Middle frontal gyrus (tissue), 1 donor: ENCODE measurements around the gene APLF.
"Not testable (repeated sequence)": the region's sequence is repeated elsewhere in the genome, so short reads cannot be mapped to it uniquely, and the experiment has no call there.

Experiments
- DNase-seq: peaks from one replicate; pipeline ENCODE4 v3.0.0-alpha.2; 2015; ENCODE audit warnings: low spot score; ENCODE audit errors: extremely low spot score

Gene APLF

DNA sequence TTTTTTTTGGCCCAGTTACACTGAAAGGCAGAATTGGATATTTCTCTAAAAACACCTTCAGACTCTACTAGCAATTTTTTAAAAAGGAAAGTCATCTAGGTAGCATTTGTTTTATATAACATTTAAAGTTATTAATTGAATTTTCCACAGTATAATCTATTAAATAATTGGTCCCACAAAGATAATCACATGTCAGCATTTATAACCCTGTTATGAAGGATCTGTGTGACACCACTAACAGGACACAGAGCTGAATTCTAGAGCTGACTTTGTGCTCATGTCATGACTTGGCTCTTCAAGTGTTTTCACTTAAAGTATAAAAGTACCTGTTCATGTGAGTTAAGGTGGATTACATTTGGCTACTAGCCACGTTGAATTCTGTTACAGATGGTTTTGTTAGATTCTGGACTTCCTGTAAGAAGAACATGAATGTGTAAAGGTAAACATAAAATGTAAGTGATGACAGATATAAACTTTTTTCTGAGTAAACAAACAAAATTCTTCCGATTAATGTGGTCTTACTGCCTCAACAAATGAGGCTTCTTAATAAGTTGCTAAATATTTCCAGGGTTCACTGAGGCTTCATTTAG lies 106.9 kb downstream of the APLF start:
- DNase-seq: no peak

DNA sequence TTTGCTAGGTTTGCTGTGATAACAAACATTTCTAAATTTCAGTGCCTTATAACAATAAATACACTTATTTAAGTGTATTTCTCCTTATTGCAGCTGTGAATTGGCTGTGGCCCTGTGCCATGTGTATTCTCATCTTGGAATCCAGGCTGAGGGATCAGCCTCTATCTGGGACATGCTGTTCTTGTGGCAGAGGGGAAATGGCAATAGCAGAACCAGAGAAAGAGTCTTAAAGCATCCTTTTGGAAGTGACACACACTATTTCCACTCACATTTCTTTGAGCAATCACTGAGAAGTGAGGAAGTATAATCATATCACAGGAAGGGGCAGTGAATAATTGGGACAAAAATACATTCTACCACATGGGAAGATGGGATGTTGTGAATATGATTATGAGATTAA lies 109.8 kb downstream of the APLF start:
- no peak for DNase-seq

DNA sequence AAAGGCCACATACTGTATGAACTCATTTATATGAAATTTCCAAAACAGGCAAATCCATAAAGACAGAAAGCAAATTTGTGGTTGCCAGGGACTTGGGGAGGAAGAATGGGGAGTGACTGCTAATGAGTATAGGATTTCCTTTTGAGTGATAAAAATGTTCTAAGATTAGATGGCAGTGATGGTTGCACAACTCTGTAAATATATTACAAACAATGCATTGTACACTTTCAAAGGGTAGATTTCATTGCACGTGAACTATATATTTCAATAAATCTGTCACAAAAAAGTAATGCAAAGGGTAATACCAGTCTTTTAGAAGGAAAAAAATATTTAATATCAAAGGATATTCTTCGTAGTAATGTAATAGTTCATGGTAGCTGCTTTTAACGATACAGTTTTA lies 112.3 kb downstream of the APLF start:
- DNase-seq: no peak

DNA sequence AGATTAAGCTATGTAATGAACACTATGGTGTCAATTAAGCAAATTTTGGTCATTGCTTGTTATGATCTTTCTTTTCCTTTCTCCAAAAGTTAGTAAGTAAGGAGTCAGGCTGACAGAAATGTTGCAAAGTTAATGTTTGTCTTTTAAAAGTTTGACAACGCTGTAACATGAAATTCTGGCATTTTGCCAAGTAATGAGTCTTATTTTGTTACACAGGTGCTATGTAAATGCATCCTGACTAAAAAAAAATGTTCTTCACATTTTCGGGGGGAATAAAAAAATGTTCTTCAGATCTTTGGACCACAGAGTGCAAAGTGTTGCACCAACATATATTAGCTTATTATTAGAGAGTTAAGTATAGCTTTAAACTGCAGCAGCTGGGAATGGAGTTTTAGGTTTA lies 121.2 kb downstream of the APLF start:
- no peak for DNase-seq

DNA sequence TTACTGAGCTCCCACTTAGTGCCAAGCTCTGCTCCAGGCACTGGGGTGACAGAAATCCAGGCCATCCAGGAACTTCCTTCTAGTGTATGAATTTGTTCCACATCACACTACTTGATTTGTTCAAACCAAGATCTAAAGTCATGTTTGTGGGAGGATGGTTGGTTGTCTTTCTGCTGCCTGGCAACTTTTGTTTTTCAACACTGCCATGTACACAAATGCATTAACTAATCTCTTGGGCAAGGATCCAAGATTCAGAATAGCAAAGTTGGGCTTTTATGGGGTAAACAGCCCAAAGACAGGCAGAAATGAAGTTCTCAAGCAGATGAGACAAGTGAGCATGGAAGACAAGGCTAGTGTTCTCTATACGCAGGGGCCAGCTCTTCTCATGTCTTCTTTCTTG lies 122.6 kb downstream of the APLF start:
- no peak for DNase-seq

DNA sequence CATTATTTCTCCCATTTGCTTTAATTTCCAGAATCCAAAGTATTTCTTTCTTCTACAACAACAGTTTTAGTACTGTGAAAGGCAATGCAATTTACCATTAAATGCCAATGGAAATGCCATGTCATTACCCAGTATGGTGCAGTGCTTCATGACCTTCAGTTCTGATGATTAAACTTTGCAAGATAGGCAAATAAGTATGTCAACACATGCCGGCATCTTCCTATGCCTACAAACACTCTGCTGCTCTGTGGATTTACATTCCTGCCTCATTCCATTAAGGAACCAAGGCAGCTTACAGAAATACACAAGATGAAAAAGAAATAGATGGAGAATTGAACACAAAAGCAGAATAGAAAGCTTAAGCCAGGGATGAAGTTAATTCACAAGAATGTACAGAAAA lies 123.3 kb downstream of the APLF start:
- DNase-seq: no peak

DNA sequence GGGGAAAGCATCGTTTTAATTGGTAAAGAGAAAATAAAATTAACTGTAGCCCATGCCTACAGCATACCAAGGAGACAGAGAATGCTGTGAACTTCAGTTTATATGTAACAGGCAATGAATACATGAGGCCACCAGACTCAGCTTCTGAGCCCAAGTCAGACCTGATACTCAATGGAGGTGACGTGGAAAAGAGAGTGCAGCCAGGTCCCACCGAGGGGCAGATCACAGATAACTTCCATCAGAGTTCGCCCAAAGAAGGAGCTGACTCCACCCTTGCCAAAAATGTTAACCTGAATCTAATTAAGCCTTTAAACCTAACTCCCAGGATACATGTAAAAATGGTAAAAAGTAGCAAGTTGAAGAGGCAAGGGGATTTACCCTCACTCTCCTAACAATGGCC lies 123.8 kb downstream of the APLF start:
- DNase-seq: no peak

DNA sequence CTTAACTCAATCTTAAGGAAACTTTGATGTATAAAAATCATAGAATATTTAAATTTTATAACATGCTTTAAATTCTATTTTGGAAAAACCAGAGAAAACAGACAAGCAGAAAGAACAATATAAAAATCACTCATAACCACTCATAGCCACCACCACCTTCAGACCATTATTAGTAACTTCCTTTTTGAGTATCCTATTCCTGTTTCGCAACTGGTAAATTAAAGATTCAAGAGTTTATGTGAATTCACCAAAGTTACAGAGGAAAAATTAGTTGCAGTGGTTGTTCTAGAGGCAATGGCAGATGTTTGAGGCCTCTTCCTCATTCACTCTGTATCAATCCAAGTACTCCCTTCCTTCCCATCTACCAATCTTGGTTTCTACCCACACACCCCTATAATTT lies 126.7 kb downstream of the APLF start:
- no peak for DNase-seq

DNA sequence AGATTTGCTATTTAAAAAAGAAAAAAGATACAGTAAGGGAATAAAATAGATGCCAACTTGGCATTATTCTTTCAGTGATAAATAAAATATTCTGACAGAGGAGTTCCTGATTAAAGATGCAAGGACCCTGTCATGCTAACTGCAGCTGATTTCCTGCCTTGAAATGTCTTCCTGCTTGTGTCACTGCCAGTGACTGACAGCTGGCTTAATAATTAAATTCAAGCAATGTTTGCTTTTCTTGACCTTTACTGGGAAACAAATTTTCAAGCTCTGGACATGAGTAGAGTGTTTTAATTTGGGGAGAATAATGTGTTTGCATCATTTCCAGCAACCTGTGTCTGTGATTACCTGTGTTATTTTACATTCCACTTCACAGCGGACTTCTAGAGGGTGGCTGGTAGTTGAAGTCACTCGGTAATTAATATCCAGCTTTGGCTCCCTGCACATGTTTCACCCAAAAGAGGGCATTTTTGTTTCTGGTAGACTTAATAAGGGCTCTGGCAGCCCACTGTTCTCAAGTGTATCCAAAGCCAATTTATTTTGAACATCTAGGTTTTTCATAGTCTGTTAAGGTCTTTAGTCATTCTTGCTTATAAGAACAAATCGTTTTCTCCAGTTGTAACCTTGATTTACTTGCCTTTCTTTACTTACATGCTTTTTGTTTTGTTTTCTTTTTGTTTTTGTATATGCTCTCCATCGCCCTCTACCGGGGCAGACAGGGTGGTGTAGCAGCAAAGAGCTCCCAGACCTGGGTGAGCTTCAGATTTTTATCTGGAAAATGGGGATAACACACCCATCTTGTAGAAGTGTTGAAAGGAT lies 127.5 kb downstream of the APLF start:
- DNase-seq: no peak

DNA sequence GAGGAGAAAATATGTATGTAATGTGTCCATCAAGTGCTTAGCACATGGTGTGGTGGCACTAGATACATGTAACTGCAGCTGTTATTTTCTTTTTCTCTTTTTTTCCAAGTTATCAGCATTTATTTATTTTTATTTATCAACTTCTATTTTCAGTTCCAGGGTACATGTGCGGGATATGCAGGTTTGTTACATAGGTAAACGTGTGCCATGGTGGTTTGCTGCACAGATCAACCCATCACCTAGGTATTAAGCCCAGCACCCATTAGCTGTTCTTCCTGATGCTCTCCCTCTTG lies 128.1 kb downstream of the APLF start:
- DNase-seq: not testable (repeated sequence)

DNA sequence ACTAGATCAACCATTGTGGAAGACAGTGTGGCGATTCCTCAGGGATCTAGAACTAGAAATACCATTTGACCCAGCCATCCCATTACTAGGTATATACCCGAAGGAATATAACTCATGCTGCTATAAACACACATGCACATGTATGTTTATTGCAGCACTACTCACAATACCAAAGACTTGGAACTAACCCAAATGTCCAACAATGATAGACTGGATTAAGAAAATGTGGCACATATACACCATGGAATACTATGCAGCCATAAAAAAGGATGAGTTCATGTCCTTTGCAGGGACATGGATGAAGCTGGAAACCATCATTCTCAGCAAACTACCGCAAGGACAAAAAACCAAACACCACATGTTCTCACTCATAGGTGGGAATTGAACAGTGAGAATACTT lies 133.1 kb downstream of the APLF start:
- not testable (repeated sequence) for DNase-seq

DNA sequence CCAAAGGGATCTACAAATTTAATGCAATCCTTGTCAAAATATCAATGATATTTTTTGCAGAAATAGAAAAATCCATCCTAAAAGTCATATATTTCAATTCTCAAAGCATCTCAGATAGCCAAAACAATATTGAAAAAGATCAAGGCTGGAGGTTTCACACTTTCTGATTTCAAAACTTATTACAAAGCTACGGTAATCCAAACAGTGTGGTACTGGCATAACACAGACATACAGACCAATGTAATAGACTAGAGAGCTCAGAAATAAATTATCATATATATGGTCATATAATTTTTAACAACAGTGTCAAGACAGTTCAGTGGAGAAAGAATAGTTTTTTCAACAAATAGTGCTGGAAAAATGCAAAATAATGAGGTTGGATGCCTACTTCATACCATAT lies 135.7 kb downstream of the APLF start:
- DNase-seq: no peak

DNA sequence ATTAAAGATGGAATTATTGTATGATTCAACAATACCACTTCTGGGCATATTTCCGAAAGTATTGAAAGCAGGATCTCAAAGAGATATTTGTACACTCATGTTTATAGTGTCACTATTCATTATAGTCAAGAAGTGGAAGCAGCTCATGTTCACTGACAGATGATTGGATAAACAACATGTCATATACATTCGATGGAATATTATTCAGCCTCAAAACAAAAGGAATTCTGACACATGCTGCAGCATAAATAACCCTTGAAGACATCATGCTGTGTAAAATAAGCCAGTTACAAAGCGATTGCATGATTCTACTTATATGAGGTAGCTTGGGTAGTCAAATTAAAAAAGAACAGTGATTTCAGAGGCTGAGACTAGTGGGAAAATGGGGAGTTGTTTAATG lies 136.7 kb downstream of the APLF start:
- no peak for DNase-seq

DNA sequence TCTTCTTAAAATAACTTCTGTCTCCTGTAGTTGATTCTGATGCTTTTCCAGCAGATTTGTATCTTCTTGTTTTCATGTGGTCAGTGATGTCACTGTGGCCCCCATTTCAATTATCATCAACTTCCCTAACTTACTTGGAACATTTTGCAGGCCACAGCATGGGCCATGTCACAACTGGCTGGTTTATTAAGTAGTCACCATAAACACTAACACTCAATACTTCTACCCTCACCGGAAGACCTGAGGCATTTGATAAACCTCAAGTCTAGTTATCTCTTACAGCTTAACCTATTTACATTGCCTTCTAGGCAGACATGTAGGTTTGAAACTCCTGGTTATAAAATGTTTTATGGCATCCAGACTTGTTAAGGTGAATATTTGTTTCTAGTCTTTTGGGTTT lies 138.6 kb downstream of the APLF start:
- no peak for DNase-seq

DNA sequence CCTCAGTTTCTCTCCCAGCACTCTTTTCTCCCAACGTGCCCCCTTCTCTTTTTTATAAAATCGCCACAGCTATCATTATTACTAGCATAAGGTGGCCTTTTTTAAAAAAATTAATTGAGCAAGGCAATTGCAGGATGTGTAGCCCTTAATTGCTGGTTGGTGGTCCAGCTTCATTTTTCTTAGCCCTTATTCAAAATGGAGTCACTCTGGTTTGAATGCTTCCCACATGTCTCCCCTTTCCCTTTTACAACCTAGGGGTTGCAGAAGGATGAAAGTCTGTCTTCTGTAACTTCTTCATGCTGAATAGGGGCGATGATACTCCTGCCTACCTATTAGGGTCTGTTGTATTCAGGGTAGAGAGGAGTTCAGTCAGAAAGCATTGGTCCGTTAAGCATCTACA lies 139.4 kb downstream of the APLF start:
- no peak for DNase-seq

DNA sequence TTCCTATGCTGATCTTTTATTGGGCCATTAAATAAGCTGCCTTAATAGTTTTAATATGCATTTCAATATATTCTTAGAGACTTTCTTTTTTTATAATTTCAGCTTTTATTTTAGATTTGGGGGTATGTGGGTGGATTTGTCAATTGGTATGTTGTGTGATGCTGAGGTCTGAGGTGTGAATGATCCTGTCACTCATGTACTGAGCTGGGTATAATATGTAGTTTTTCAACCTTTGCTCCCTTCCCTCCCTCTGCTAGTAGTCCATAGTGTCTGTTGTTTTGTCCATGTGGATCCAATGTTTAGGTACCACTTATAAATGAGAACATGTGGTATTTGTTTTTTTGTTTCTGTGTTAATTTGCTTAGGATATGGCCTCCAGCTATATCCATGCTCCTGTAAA lies 140.5 kb downstream of the APLF start:
- no peak for DNase-seq

DNA sequence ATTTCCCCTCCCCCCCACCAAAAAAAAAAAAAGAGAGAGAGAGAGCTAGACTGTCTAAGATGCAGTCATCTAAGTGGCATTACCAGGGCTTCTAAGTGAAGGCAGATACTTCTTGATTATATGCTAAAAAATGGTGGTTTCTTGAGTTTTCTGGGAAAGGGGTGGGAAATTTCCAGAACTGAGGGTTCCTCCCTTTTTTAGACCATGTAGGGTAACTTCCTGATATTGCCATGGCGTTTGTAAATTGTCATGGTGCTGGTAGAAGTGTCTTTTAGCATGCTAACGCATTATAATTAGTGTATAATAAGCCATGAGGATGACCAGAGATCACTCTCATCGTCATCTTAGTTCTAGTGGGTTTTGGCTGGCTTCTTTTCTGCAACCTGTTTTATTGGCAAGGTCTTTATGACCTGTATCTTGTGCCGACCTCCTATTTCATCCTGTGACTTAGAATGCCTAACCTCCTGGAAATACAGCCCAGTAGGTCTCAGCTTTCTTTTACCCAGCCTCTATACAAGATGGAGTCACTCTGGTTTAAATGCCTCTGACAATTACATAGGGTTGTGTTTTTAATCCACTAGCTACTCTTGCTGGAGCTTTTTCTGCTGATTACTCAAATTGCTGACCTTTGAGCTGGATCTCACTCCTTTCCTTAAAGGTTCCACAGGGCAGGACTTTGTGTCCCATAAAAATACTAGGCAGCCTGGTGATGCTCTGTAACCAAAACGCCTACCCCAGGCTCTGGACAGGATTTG lies 145.6 kb downstream of the APLF start:
- DNase-seq: no peak

DNA sequence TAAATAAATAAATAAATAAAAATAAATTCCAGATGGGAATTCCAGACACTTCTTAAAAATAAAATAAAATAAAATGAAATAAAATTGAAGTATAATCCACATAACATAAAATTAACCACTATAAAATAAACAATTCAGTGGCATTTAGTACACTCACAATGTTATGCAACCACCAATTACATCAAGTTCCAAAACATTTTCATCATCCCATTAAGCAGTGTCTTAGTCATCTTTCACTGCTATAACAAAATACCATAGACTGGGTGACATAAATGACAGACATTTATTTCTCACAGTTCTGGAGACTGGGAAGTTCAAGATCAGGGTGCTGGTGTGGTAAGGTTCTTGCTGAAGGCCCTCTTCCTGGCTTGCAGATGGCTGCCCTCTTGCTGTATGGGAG lies 153.4 kb downstream of the APLF start:
- DNase-seq: no peak

DNA sequence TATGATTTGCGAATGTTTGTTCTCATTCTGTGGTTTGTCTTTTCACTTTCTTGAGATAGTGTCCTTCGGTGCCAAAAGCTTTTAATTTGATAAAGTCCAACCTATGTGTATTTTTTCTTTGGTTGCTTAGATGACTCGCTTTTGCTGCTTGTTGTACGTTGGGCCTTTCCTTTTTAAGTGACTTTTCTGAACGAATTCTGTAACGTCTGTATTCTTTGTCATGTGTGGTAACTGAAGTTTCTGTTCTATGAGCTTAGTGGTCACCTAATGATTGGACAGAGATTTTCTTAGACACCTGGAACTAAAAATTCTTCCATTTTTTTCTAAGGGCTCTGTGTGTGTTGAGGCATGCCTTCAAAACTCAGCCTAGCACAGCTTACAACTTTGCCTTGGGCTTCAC lies 156.4 kb downstream of the APLF start:
- DNase-seq: no peak

DNA sequence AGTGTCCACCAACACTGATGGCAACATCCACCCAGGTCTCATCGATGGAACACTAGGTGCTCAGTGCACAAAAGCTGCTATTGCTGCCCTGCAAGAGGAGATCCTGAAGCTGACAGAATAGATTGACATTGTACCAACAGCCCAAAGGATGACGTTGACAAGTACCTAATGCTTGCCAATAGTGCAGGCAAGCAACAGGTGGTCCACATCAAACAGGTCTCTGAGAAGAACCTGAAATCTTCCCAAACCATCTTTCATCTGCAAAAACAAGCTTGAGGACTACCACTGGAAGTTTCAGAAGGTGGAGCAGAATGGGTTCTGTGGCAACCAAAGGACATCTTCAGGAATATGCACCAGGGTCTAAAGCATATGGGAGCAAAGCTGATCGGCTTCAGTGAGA lies 160.2 kb downstream of the APLF start:
- no peak for DNase-seq
